Progenitor cell of endocrine pancreas (in vitro differentiated cells): ENCODE results near the gene RPE. TPM values are rescaled to one million over a fixed set of nuclear protein-coding genes. Genes with fewer than 3 reads are reported as not detected.

ENCODE experiments used
- DNase-seq: peaks from one replicate; pipeline ENCODE4 v3.0.0; 2021; ENCODE audit warnings: low spot score; ENCODE audit not compliant: unreplicated experiment
- H3K27ac Mint-ChIP-seq: 2 replicates; pipeline ENCODE4 v1.8.0; 2021; ENCODE audit warnings: mild to moderate bottlenecking, moderate library complexity, mixed read lengths
- H3K27me3 Mint-ChIP-seq: 2 replicates; pipeline ENCODE4 v1.8.0; 2021; ENCODE audit warnings: mixed read lengths
- H3K36me3 Mint-ChIP-seq: 2 replicates; pipeline ENCODE4 v1.8.0; 2022; ENCODE audit warnings: mixed read lengths; ENCODE audit not compliant: insufficient read depth
- H3K4me1 Mint-ChIP-seq: 2 replicates; pipeline ENCODE4 v1.8.0; 2021; ENCODE audit warnings: low read depth, mixed read lengths
- H3K4me3 Mint-ChIP-seq: 2 replicates; pipeline ENCODE4 v1.8.0; 2021; ENCODE audit warnings: low read depth, mild to moderate bottlenecking, moderate library complexity, mixed read lengths
- H3K9me3 Mint-ChIP-seq: 2 replicates; pipeline ENCODE4 v1.8.0; 2021; ENCODE audit warnings: low read depth, mixed read lengths
- CTCF ChIP-seq: fragments of 200-600 bp; sonication (generic); IDR thresholded peaks from one replicate; pipeline ENCODE4 v1.5.0; 2021; ENCODE audit warnings: antibody characterized with exemption, mild to moderate bottlenecking; ENCODE audit not compliant: unreplicated experiment
- total RNA-seq: library from RNA; stranded (reverse); gene quantifications from 2 replicates; pipeline ENCODE4 v1.2.1, GENCODE V29; 2021

RPE gene
- total RNA-seq, 1 donor from 2014 or later, result 46.2 TPM

GRCh38 chr2:210028178-210028577, 25.7 kb downstream of the RPE start:
- peaks cover 4% of the 10 kb centered on the region for H3K4me1 Mint-ChIP-seq
- peaks cover 25% of the 10 kb centered on the region for H3K36me3 Mint-ChIP-seq
- H3K9me3 Mint-ChIP-seq, result no peaks in the 10 kb centered on the region
- H3K4me3 Mint-ChIP-seq, result no peak overlapping the region
- no peak overlapping the region for H3K27ac Mint-ChIP-seq
- no peak for DNase-seq
- H3K27me3 Mint-ChIP-seq, result no peaks in the 10 kb centered on the region
- TF ChIP-seq CTCF, result no peak

GRCh38 chr2:210034087-210034683, 31.7 kb downstream of the RPE start:
- no peak for TF ChIP-seq CTCF
- H3K4me3 Mint-ChIP-seq, result no peak overlapping the region
- H3K9me3 Mint-ChIP-seq, result peaks cover 3% of the 10 kb centered on the region
- peak overlapping the region; percentile 21 for H3K27ac Mint-ChIP-seq
- DNase-seq, result no peak
- H3K36me3 Mint-ChIP-seq, result peaks cover 13% of the 10 kb centered on the region
- peaks cover 4% of the 10 kb centered on the region for H3K4me1 Mint-ChIP-seq
- H3K27me3 Mint-ChIP-seq, result no peaks in the 10 kb centered on the region

- TF ChIP-seq CTCF, result no peak
- Mint-ChIP-seq H3K36me3 (peaks cover 11% of the 10 kb centered on the region), H3K27ac (no peak overlapping the region), H3K27me3 (no peaks in the 10 kb centered on the region), H3K4me3 (no peak overlapping the region), H3K4me1 (no peaks in the 10 kb centered on the region), H3K9me3 (peaks cover 3% of the 10 kb centered on the region)
- no peak for DNase-seq
Observed at GRCh38 chr2:210035679-210036078, 33.2 kb downstream of the RPE start.

- H3K9me3 Mint-ChIP-seq, result peaks cover 3% of the 10 kb centered on the region
- no peak overlapping the region for H3K27ac Mint-ChIP-seq
- peaks cover 5% of the 10 kb centered on the region for H3K36me3 Mint-ChIP-seq
- no peaks in the 10 kb centered on the region for H3K4me1 Mint-ChIP-seq
- DNase-seq, result no peak
- H3K27me3 Mint-ChIP-seq, result no peaks in the 10 kb centered on the region
- no peak overlapping the region for H3K4me3 Mint-ChIP-seq
- no peak for TF ChIP-seq CTCF
Observed at GRCh38 chr2:210038078-210038477, 35.6 kb downstream of the RPE start.

- H3K4me1 Mint-ChIP-seq, result no peaks in the 10 kb centered on the region
- no peak overlapping the region for H3K4me3 Mint-ChIP-seq
- DNase-seq, result no peak
- H3K36me3 Mint-ChIP-seq, result peaks cover 8% of the 10 kb centered on the region
- H3K27ac Mint-ChIP-seq, result no peak overlapping the region
- peaks cover 10% of the 10 kb centered on the region for H3K9me3 Mint-ChIP-seq
- no peaks in the 10 kb centered on the region for H3K27me3 Mint-ChIP-seq
- no peak for TF ChIP-seq CTCF
Observed at GRCh38 chr2:210046851-210047500, 44.5 kb downstream of the RPE start.
